HG02943 (cell line): ENCODE results near the gene TLR4.

Source experiments
- ATAC-seq: cut with Tn5 transposase; IDR thresholded peaks from one replicate; pipeline ENCODE4 v1.9.1; 2021; ENCODE audit warnings: mild to moderate bottlenecking, low read depth, moderate library complexity; ENCODE audit not compliant: unreplicated experiment

Gene TLR4

GRCh38 chr9:117742131-117742530, 37.9 kb downstream of the TLR4 start:
- no peak for ATAC-seq

- no peak for ATAC-seq
Measured at GRCh38 chr9:117744369-117744768, 40.2 kb downstream of the TLR4 start.

DNA sequence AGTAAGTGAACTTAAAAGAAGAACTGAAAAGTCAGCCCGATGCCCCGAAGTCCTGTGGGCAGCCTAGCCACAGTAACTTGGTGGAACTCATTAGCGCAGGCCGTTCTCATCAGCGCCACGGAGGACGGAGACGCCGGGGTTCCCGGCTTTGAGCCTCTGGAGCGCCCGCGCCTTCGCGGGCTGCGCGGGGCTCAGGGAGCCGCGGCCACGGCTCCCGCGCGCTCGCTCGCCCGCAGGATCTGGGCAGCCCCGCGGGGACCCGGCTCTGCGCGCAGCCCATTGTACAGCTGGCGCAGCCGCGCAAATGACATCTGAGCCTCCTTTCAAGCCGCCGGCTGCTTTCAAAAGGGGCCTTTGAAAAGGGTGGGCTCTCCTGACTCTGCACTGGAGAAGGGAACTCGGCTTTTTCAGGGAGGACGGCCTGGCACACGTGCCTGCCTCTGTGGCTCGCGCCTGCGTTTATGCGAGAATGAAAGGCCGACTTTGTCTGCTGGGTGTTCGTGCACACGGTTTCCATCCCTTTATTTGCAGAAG, 40.7 kb downstream of the TLR4 start:
- ATAC-seq = no peak

DNA sequence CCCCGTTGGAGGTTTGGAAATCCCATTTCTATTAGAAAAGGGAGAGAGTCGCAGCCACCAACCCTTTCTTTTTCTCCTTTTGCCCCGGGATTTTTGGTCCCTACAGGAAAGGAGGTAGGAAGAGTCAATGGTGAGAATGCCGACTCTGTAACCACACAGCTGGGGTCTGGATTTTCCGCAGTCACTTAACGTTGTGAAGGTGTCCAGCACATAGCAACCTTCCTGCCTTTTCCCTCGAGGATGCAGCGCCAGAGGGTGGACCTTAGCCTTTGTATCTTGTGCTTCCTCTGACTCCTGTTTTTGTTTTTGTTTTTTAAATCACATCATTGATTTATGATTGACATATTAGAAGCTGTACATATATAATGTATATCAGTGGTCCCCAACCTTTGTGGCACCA, 41.4 kb downstream of the TLR4 start:
- no peak for ATAC-seq

DNA sequence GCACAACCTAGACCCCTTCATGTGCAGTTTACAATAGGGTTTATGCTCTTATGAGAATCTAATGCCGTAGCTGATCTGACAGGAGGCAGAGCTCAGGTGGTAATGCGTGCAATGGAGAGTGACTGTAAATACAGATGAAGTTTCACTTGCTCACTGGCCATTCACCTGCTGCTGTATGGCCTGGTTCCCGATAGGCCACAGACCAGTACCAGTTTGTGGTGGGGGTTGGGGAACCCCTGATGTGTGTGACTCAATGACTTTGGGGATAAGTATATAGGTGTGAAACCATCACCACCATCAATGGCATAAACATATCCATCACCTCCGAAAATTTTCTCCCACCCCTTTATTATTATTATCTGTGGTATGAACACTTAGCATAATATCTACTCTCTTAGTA, 42.1 kb downstream of the TLR4 start:
- no peak for ATAC-seq

GRCh38 chr9:117747386-117747970, 43.3 kb downstream of the TLR4 start:
- no peak for ATAC-seq

- ATAC-seq = no peak
Measured at GRCh38 chr9:117750401-117750800, 46.2 kb downstream of the TLR4 start.

DNA sequence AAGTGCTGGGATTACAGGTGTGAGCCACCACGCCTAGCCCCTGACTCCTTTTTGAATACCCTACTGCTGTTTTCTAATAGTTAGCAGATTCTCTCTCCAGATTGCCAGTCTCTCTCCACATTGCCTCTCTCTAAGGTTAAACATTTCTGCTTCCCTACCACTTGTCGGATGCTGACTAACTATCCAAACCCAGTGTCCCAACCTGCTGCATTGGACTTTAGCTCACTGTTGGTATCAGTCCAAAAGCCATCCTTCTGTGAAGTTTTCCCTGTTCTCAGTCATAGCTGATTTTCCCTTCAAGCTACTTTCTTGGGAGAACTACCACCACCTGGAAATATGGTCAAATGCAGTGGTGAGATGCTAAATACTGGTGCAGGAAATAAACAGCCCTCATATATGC, 48.7 kb downstream of the TLR4 start:
- no peak for ATAC-seq

- ATAC-seq = no peak
Measured at GRCh38 chr9:117757561-117758190, 53.5 kb downstream of the TLR4 start.

DNA sequence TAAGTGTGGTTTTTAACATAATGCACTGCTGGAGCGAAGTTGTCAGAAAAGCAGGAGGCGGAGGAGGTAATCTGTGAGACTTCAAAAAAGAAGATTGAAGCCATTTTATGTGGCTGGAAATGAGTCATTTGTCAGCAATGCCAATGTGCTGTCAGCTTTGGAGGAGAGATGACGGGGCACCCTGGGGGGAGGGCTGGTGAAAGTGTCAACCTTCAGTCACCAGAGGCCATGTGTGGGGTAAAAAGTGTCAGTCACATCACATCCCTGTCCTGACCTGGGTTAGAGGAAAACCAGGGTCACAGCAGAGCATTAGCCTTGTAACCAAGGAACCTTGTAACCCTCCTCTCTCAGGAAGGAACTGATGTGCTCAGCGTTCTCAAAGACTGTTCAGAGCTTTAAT, 59.1 kb downstream of the TLR4 start:
- no peak for ATAC-seq

DNA sequence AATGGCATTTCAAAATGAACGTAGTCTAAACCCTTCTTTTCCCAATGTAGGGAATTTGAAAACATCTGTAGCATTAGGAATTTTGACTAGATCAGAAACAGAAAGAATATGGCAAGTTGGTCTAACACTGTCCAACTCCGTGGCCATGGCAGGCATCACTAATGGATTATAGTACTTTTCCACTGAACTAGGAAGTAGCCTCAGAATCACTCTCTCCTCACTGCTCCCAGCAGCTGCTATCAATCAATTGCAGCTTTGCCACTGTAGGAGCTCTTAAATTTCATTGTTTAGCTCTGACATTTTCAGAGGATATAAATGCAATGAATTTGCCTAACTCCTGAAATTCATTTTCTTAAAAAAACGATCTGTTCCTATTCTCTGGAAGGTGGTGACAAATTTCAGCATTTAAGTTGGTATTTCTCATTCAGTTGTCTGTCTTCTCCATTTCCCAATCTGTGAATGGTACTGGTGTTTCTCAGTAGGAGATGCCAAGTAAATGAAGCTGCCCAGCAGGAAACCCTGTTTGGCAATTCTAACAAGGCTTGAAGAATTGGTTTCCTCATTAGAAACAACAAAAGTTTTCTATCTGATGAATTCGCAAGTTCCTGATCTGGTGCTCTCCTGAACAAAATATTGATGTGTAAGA, 64.7 kb downstream of the TLR4 start:
- ATAC-seq = no peak

- ATAC-seq = no peak
Measured at GRCh38 chr9:117771136-117771535, 66.9 kb downstream of the TLR4 start.

- ATAC-seq = no peak
Measured at GRCh38 chr9:117772960-117773359, 68.8 kb downstream of the TLR4 start.
